Activated CD4-positive, alpha-beta T cell treated with anti-CD3 and anti-CD28 coated beads, Interleukin-2, amount 50 U/mL, for 4 hours (primary cell): Measurements from ENCODE around the gene ELOA.
"Not testable (repeated sequence)": the region's sequence is repeated elsewhere in the genome, so short reads cannot be mapped to it uniquely, and the experiment has no call there.

Source experiments
- DNase-seq, 2 experiments: peaks; one replicate each; pipeline ENCODE4 v3.0.0-alpha.2; 2020

ELOA gene

GRCh38 chr1:23802809-23803342 is 59.6 kb downstream of the ELOA start:
- DNase-seq, result not testable (repeated sequence)

- DNase-seq, result no peak
These were observed 60.4 kb downstream of the ELOA start for GRCh38 chr1:23803674-23804073.

DNA sequence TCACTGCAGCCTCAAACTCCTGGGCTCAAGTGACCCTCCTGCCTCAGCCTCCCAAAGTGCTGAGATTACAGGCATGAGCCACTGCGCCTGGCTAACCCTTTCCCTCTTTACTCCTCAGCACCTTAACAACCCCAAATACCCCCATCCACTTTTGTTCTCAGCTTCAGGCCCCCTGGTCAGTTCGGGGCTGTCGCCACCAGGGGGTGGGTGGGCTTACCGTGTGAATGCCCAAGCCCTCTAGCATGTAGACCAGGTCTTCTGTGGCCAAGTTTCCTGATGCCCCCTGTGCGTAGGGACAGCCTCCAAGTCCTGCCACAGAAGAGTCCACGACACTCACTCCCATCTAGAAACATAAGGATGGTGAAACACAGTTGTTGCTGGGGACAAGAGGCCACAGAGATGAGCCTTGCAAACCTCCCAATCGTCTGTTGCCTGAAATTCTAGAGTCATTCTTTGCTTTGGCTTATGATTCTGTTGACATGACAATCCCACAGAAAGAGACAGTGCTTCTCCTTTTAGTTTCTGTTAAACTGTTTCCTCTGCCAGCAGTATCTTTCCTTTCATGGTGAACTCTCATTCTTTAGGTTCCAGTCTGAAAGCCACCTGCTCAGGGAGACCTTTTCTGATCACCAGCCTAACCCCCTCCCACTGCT is 61.0 kb downstream of the ELOA start:
- no peak for DNase-seq

GRCh38 chr1:23805025-23805424 is 61.8 kb downstream of the ELOA start:
- DNase-seq, result no peak

GRCh38 chr1:23806280-23806679 is 63.0 kb downstream of the ELOA start:
- no peak for DNase-seq

GRCh38 chr1:23807453-23807852 is 64.2 kb downstream of the ELOA start:
- no peak for DNase-seq

GRCh38 chr1:23809751-23810171 is 66.5 kb downstream of the ELOA start:
- peak; percentile 73 to 74 for DNase-seq

DNA sequence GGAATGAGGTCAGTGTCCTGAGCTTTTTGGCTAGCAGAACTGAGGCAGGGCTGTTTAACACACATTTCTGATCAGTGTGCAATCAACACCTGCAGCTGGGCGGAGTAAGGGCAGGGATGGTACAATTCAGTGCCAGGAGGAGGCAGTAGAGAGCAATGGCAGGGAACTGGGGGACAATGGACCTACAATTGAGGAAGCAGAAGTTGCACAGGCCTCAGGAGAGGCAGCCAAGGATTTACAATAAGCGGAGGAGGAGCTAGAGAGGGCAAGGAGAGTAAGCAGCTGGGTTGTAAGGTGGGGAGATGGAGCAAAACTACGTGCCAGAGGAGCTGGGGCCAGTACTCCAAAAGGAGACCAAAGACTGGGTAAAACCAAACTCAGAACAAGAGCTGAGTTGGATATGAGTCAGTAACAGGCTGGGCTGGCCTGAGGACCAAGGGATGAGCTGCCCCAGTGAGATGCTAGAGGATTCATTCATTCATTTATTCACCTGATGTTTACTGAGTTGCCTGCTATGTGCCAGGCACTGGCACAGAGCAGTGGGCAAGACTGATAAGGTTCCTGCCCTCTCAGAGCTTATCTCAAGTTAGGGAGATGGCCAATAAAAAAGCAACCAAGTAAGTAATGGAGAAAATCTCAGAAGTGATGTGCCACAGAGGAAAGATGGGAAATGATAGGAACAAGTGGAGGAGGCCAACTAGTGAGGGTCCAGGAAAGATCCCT is 67.7 kb downstream of the ELOA start:
- DNase-seq, result peak; percentile 38 to 41
